Measurements from ENCODE around the gene MDC1.

DNA sequence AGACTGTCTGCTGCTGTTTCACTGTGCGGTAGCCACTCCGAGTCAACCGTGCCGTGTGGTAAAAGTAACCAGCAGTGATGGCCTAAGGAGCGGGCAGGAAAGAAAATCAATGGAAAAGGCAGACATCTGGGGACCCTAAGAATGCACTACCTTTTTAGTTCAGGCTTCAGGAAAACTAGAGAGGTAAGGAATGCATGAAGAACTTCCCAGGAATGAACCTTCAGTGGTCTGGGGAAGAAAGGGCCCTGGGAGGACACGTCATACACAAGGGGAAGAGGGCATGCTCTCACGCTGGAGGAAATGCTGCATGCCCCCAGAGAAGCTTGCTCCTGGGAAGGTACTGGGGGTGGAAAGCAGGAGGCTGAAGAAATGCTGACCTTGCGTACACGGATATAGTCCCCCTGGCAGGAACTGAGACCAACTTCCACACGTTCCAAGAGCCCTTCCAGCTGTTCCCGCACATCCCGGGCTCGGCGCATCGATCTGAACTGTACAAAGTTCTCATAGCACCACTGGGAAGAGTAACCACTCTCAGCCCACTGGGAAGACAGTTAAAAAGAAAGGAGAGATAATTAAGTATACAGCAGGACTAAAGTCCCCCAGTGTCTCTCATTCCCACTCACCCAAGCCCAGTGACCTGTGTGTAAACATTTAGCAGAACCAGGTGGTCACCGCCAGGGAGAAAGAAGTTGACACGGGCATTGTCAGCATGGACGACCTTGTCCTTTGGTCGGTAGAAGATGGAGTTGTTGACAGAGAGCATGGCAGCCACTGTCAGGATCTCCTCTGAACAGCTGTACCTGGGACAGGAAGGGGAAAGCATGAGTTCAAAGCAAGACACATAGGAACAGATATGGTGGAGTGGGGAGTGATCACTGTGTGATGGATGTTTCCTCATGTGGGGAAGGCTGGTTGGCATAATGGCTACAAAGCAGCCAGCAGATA is 62.0 kb downstream of the MDC1 start:
- TF ChIP-seq, protein P1, sequence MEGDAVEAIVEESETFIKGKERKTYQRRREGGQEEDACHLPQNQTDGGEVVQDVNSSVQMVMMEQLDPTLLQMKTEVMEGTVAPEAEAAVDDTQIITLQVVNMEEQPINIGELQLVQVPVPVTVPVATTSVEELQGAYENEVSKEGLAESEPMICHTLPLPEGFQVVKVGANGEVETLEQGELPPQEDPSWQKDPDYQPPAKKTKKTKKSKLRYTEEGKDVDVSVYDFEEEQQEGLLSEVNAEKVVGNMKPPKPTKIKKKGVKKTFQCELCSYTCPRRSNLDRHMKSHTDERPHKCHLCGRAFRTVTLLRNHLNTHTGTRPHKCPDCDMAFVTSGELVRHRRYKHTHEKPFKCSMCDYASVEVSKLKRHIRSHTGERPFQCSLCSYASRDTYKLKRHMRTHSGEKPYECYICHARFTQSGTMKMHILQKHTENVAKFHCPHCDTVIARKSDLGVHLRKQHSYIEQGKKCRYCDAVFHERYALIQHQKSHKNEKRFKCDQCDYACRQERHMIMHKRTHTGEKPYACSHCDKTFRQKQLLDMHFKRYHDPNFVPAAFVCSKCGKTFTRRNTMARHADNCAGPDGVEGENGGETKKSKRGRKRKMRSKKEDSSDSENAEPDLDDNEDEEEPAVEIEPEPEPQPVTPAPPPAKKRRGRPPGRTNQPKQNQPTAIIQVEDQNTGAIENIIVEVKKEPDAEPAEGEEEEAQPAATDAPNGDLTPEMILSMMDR (IDR thresholded peaks at IDR 0.05), result no peak
- no peak for TF ChIP-seq POLR2A (IDR thresholded peaks at IDR 0.05)
